GM06990 (cell line): ENCODE data around the gene RIMBP2.

ENCODE experiments used
- DNase-seq: peaks from one replicate; pipeline ENCODE4 v3.0.0-alpha.2; 2011; ENCODE audit not compliant: insufficient read length; ENCODE audit errors: extremely low read depth
- H3K27me3 ChIP-seq: replicated peaks from 2 replicates; pipeline ENCODE4 v1.6.0; 2011; ENCODE audit warnings: low read length; ENCODE audit not compliant: control insufficient read depth, insufficient read depth
- H3K36me3 ChIP-seq: 2 replicates; pipeline ENCODE4 v1.5.1; 2011; ENCODE audit warnings: low read length; ENCODE audit not compliant: control insufficient read depth, insufficient read depth
- H3K4me3 ChIP-seq: replicated peaks from 2 replicates; pipeline ENCODE4 v1.5.1; 2011; ENCODE audit warnings: low read depth, mild to moderate bottlenecking, control low read depth, low read length
- TF ChIP-seq, protein P1 (sequence below): IDR thresholded peaks from 2 replicates; pipeline ENCODE4 v1.5.1; 2011; ENCODE audit warnings: low read length, control low read depth, mild to moderate bottlenecking, inconsistent platforms; ENCODE audit not compliant: insufficient read depth, poor library complexity, severe bottlenecking

The RIMBP2 gene

DNA sequence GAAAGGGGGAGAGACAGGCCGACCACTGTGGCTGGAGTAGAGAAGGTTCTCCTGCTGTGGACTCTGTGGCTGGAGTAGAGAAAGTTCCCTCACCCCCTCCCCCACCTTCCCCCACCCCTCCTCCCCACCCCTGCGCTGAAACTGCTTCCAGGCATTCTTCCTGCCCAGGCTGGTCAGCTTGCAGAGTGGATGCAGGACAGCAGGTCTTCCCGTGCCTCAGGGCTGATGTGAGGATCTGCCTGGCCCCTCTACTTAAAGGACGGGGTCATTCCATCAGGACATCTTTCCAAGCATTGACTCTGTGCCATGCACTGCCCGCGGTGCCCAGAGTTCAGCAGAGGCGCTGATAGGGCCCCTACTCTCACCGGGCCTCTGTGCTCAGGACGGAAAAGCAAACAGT is 13.2 kb upstream of the RIMBP2 start:
- TF ChIP-seq, protein P1, sequence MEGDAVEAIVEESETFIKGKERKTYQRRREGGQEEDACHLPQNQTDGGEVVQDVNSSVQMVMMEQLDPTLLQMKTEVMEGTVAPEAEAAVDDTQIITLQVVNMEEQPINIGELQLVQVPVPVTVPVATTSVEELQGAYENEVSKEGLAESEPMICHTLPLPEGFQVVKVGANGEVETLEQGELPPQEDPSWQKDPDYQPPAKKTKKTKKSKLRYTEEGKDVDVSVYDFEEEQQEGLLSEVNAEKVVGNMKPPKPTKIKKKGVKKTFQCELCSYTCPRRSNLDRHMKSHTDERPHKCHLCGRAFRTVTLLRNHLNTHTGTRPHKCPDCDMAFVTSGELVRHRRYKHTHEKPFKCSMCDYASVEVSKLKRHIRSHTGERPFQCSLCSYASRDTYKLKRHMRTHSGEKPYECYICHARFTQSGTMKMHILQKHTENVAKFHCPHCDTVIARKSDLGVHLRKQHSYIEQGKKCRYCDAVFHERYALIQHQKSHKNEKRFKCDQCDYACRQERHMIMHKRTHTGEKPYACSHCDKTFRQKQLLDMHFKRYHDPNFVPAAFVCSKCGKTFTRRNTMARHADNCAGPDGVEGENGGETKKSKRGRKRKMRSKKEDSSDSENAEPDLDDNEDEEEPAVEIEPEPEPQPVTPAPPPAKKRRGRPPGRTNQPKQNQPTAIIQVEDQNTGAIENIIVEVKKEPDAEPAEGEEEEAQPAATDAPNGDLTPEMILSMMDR, result no peak
- no peak overlapping the region for H3K4me3 ChIP-seq
- no peaks in the 10 kb centered on the region for H3K27me3 ChIP-seq
- H3K36me3 ChIP-seq, result no peaks in the 10 kb centered on the region
- no peak for DNase-seq

DNA sequence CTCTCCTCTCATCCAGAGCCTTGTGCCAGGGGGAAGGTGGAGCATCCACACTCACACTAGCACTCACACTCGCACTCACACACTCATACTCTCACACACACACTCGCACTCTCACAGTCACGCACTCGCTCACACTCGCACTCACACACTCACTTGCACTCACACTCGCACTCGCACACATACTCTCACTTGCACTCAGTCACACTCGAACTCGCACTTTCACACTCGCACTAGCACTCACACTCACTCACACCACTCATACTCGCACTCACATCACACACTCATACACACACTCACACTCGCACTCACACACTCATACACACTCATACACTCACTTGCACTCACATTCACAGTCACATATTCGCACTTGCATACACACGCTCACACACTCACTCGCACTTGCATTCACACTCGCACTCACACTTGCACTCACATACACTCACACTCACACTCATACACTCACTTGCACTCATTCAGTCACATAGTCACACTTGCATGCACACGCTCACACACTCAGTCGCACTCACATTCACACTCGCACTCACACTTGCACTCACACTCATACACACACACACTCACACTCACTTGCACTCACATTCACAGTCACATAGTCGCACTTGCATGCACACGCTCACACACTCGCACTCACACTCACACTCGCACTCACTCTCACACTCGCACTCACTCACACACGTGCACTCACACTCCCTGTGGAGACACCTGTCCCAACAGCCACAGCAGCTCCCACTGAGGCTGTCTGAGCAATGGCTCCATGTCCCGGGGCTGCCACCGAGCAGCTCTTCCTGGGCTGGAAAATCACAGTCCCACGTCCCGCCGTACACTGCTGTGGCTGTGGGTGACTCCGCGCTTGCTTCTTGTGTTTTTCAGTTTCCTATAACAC is 12.3 kb upstream of the RIMBP2 start:
- H3K36me3 ChIP-seq, result no peaks in the 10 kb centered on the region
- H3K4me3 ChIP-seq, result no peak overlapping the region
- TF ChIP-seq, protein P1, result no peak
- DNase-seq, result no peak
- H3K27me3 ChIP-seq, result no peaks in the 10 kb centered on the region

DNA sequence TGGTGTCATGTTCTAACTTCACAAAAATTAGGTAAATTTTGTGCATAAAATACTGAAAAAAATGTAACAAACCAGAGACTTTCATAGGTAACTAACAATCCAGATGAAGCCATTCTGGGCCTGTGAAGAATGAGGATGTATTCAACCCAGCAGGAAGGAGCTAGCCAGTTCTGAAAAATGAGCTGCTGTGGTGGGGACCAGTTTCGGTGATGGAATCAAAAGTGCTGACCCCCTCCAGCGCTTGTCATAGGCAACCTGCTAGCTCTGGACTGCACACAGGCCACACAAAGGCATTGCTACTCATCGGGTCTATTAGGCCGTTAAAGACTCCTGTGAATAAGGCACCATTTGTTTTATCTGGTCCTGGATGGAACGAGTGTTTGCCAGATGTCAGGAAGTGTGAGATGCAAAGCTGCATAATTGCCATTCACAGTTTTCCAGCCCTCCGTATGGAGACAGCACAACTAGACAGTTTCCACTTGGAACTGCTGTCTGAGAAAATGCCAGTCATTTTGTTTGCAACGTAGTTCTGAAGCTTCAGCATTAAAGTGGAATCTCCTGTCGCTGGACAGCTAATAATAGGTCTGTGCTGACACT is 3.3 kb upstream of the RIMBP2 start:
- TF ChIP-seq, protein P1, result no peak
- Histone ChIP-seq H3K4me3 (no peak overlapping the region), H3K27me3 (no peaks in the 10 kb centered on the region; the same call in 1 of the 2 replicates), H3K36me3 (no peaks in the 10 kb centered on the region)
- no peak for DNase-seq

DNA sequence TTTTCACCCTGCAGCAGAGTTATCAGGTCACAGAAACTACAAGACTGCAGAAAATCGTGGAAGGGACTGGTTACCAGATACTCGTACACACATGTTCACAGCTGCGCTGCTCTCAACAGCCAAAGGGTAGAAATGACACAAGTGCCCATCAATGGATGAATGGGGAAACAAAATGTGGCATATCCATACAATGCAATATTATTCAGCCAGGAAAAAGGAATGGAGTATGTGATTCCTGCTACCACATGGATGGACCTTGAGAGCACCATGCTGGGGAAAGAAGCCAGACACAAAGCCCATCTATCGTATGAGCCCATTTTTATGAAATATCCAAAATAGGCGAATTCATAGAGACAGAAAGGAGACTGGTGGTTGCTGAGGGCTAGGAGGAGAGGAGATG is 1.7 kb upstream of the RIMBP2 start:
- no peak overlapping the region for H3K4me3 ChIP-seq
- TF ChIP-seq, protein P1, result no peak
- no peaks in the 10 kb centered on the region; the same call in 1 of the 2 replicates for H3K27me3 ChIP-seq
- DNase-seq, result no peak
- H3K36me3 ChIP-seq, result no peaks in the 10 kb centered on the region

- peak overlapping the region; percentile 61 for H3K4me3 ChIP-seq
- no peaks in the 10 kb centered on the region for H3K36me3 ChIP-seq
- DNase-seq, result no peak
- H3K27me3 ChIP-seq, result no peaks in the 10 kb centered on the region; the same call in 1 of the 2 replicates
- TF ChIP-seq, protein P1, result no peak
Observed at GRCh38 chr12:130716969-130717366, 869 bp upstream of the RIMBP2 start.
